Keratinocyte (primary cell): ENCODE measurements around the gene SESN3.

Source experiments
- EZH2 ChIP-seq: IDR thresholded peaks from one replicate; pipeline ENCODE4 v1.6.1; 2012; ENCODE audit warnings: inconsistent platforms, mild to moderate bottlenecking, low read length, moderate library complexity
- TF ChIP-seq, protein P1 (sequence below), 3 experiments: IDR thresholded peaks in 1 of 3; conservative IDR thresholded peaks in 1 of 3; optimal IDR thresholded peaks in 1 of 3; 2 replicates in 2 of 3; 3 replicates in 1 of 3; pipeline versions ENCODE3 to v1.5.1; 2011; ENCODE audit warnings: low read length in 3 of 3, mild to moderate bottlenecking in 3 of 3, moderate library complexity in 2 of 3, control low read depth in 1 of 3, inconsistent platforms in 1 of 3; ENCODE audit not compliant: insufficient read depth in 2 of 3; ENCODE audit errors: extremely low read depth in 1 of 3

DNA sequence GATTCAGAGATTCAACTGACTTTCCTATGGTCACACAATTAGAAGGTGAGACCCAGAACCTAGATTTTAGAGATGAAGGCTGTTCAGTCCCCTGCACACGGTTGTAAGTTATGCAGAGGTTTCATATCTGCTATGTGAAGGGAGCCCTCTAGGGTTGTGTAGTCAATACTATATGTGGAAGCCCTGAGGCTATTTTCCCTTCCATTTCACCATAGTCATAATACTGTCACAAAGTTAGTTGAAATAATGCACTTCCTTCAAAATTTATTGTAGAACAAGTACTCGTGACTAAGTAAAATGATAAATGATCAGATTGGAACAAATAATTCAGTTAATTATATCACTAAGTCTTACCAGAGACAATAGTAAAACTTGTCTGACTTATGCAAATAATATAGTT, 92.6 kb downstream of the SESN3 start:
- TF ChIP-seq, protein P1, sequence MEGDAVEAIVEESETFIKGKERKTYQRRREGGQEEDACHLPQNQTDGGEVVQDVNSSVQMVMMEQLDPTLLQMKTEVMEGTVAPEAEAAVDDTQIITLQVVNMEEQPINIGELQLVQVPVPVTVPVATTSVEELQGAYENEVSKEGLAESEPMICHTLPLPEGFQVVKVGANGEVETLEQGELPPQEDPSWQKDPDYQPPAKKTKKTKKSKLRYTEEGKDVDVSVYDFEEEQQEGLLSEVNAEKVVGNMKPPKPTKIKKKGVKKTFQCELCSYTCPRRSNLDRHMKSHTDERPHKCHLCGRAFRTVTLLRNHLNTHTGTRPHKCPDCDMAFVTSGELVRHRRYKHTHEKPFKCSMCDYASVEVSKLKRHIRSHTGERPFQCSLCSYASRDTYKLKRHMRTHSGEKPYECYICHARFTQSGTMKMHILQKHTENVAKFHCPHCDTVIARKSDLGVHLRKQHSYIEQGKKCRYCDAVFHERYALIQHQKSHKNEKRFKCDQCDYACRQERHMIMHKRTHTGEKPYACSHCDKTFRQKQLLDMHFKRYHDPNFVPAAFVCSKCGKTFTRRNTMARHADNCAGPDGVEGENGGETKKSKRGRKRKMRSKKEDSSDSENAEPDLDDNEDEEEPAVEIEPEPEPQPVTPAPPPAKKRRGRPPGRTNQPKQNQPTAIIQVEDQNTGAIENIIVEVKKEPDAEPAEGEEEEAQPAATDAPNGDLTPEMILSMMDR (optimal IDR thresholded peaks at IDR 0.05 in 1 of 3, IDR thresholded peaks at IDR 0.05 in 1 of 3, conservative IDR thresholded peaks at IDR 0.05 in 1 of 3; ENCODE audit: extremely low read depth in 1 of 3, insufficient read depth in 2 of 3, low read length in 3 of 3), result no peak
- no peak for TF ChIP-seq EZH2
